H1 (cell line): ENCODE data around the gene DEFB113. TPM values are rescaled to one million over a fixed set of nuclear protein-coding genes. Genes with fewer than 3 reads are reported as not detected.

ENCODE experiments used
- BRCA1 ChIP-seq: IDR thresholded peaks from 2 replicates; pipeline ENCODE4 v1.6.1; 2012; ENCODE audit warnings: low read depth, low read length, improper control_type of control experiment
- JUN ChIP-seq: IDR thresholded peaks from 2 replicates; pipeline ENCODE4 v1.6.1; 2011; ENCODE audit warnings: low read depth, mild to moderate bottlenecking, improper control_type of control experiment, low read length
- PHF8 ChIP-seq: fragments of 200-600 bp; sonication (generic); conservative IDR thresholded peaks from 2 replicates; pipeline ENCODE4 v1.7.1; 2012; ENCODE audit warnings: low read depth, mild to moderate bottlenecking, inconsistent platforms, low read length, moderate library complexity
- polyA plus RNA-seq, 7 experiments: library from polyadenylated mRNA; depleted of rRNA in 3 of 7; stranded (reverse) in 5 of 7; unstranded in 2 of 7; fragments of >200 nt in 5 of 7; fragments of 200-250 nt in 2 of 7; gene quantifications; 1 replicate in 5 of 7; 2 replicates in 1 of 7; 4 replicates in 1 of 7; pipeline versions ENCODE4 v1.2.1 to v1.2.3, GENCODE V29; 2011 to 2013; ENCODE audit warnings: missing spikeins in 2 of 7, mixed read lengths in 2 of 7
- total RNA-seq: library from RNA; stranded (reverse); fragmentation: NEBNext Ultra II Directional; extraction: Animal tissue kit (Norgen Biotek cat#: 25700); gene quantifications from 2 replicates; pipeline ENCODE4 v1.2.1, GENCODE V29; 2021
- TF ChIP-seq, protein P1 (sequence below): fragments of 300-600 bp; sonication (generic); IDR thresholded peaks from 2 replicates; pipeline ENCODE4 v1.7.1; 2012; ENCODE audit warnings: low read length, moderate library complexity, mild to moderate bottlenecking, inconsistent platforms; ENCODE audit not compliant: insufficient replicate concordance

Gene DEFB113
- total and polyA plus RNA-seq, 2 of the 8 experiments (the other 6 are each of a cell fraction or from before 2014, with no cell fraction given), result not detected

DNA sequence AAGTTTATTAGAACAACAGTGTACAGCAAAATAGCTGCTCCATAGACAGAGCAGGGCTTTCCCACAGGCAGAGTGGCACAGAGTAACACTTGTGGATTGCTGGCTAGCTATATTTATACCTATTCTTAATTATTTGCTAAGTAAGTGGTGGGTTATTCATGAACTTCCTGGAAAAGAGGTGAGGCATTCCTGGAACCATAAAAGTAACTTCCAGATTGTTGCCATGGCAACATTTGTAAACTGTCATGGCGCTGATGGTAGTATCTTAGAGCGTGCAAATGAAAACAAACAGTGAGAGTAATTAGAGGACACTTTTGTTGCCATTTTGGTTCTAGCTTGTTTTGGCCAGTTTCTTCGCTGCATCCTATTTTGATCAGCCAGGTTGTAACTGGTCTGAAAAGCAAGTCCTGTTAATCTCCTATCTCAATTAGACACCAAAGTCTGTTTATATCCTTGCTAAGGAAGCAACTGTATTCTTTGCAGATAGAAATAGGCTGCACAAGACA is 29.4 kb downstream of the DEFB113 start (continued):
- TF ChIP-seq, protein P1, sequence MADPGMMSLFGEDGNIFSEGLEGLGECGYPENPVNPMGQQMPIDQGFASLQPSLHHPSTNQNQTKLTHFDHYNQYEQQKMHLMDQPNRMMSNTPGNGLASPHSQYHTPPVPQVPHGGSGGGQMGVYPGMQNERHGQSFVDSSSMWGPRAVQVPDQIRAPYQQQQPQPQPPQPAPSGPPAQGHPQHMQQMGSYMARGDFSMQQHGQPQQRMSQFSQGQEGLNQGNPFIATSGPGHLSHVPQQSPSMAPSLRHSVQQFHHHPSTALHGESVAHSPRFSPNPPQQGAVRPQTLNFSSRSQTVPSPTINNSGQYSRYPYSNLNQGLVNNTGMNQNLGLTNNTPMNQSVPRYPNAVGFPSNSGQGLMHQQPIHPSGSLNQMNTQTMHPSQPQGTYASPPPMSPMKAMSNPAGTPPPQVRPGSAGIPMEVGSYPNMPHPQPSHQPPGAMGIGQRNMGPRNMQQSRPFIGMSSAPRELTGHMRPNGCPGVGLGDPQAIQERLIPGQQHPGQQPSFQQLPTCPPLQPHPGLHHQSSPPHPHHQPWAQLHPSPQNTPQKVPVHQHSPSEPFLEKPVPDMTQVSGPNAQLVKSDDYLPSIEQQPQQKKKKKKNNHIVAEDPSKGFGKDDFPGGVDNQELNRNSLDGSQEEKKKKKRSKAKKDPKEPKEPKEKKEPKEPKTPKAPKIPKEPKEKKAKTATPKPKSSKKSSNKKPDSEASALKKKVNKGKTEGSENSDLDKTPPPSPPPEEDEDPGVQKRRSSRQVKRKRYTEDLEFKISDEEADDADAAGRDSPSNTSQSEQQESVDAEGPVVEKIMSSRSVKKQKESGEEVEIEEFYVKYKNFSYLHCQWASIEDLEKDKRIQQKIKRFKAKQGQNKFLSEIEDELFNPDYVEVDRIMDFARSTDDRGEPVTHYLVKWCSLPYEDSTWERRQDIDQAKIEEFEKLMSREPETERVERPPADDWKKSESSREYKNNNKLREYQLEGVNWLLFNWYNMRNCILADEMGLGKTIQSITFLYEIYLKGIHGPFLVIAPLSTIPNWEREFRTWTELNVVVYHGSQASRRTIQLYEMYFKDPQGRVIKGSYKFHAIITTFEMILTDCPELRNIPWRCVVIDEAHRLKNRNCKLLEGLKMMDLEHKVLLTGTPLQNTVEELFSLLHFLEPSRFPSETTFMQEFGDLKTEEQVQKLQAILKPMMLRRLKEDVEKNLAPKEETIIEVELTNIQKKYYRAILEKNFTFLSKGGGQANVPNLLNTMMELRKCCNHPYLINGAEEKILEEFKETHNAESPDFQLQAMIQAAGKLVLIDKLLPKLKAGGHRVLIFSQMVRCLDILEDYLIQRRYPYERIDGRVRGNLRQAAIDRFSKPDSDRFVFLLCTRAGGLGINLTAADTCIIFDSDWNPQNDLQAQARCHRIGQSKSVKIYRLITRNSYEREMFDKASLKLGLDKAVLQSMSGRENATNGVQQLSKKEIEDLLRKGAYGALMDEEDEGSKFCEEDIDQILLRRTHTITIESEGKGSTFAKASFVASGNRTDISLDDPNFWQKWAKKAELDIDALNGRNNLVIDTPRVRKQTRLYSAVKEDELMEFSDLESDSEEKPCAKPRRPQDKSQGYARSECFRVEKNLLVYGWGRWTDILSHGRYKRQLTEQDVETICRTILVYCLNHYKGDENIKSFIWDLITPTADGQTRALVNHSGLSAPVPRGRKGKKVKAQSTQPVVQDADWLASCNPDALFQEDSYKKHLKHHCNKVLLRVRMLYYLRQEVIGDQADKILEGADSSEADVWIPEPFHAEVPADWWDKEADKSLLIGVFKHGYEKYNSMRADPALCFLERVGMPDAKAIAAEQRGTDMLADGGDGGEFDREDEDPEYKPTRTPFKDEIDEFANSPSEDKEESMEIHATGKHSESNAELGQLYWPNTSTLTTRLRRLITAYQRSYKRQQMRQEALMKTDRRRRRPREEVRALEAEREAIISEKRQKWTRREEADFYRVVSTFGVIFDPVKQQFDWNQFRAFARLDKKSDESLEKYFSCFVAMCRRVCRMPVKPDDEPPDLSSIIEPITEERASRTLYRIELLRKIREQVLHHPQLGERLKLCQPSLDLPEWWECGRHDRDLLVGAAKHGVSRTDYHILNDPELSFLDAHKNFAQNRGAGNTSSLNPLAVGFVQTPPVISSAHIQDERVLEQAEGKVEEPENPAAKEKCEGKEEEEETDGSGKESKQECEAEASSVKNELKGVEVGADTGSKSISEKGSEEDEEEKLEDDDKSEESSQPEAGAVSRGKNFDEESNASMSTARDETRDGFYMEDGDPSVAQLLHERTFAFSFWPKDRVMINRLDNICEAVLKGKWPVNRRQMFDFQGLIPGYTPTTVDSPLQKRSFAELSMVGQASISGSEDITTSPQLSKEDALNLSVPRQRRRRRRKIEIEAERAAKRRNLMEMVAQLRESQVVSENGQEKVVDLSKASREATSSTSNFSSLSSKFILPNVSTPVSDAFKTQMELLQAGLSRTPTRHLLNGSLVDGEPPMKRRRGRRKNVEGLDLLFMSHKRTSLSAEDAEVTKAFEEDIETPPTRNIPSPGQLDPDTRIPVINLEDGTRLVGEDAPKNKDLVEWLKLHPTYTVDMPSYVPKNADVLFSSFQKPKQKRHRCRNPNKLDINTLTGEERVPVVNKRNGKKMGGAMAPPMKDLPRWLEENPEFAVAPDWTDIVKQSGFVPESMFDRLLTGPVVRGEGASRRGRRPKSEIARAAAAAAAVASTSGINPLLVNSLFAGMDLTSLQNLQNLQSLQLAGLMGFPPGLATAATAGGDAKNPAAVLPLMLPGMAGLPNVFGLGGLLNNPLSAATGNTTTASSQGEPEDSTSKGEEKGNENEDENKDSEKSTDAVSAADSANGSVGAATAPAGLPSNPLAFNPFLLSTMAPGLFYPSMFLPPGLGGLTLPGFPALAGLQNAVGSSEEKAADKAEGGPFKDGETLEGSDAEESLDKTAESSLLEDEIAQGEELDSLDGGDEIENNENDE, result no peak
- no peak for TF ChIP-seq BRCA1
- no peak for TF ChIP-seq PHF8
- no peak for TF ChIP-seq JUN
- TF ChIP-seq, all 59 proteins: peak for 1
